A549 (cell line): Measurements from ENCODE around the gene ZSWIM5. TPM values are rescaled to one million over a fixed set of nuclear protein-coding genes. Genes with fewer than 3 reads are reported as not detected.

Experiments
- ATAC-seq, 2 experiments: fragments of 200-7000 bp in 1 of 2; fragments of >200 bp in 1 of 2; cut with Nextera tagmentation in 1 of 2; cut with Tn5 transposase in 1 of 2; 3 replicates each; pipeline versions ENCODE4 v1.8.0 to v1.9.1; 2018 to 2020; ENCODE audit warnings: mild to moderate bottlenecking in 1 of 2, moderate library complexity in 1 of 2
- CTCF ChIA-PET: fragments of 300-600 bp; sonication (Branson Sonifier 250); formaldehyde crosslinking; extraction: SDS; loops from one replicate; lab custom pipeline; 2021; ENCODE audit warnings: antibody characterized with exemption, inconsistent platforms; lab: Yijun Ruan, JAX
- POLR2A ChIA-PET: fragments of 350-600 bp; formaldehyde crosslinking; extraction: SDS; loops from one replicate; lab custom pipeline; 2021; ENCODE audit warnings: antibody characterized with exemption, inconsistent platforms; lab: Yijun Ruan, JAX
- DNase-seq, 2 experiments: peaks; one replicate each; pipeline versions ENCODE4 v3.0.0 to v3.0.0-alpha.2; 2011 to 2016; ENCODE audit warnings: low read depth in 1 of 2, low spot score in 1 of 2
- FAIRE-seq: peaks from 2 replicates; lab custom pipeline; 2011; peaks lifted over from hg19 to GRCh38; lab: Jason Lieb, UNC
- H3K27ac ChIP-seq, 2 experiments: fragments of >200 bp; sonication (Bioruptor Twin); formaldehyde crosslinking; 3 replicates each; pipeline ENCODE4 v1.5.1; 2016 to 2017
- H3K4me1 ChIP-seq: fragments of >200 bp; sonication (Bioruptor Twin); formaldehyde crosslinking; 3 replicates; pipeline ENCODE4 v1.6.1; 2016
- H3K4me2 ChIP-seq: fragments of >200 bp; sonication (Bioruptor Twin); formaldehyde crosslinking; 3 replicates; pipeline ENCODE4 v1.6.1; 2016
- H3K4me3 ChIP-seq: fragments of >200 bp; sonication (Bioruptor Twin); formaldehyde crosslinking; 3 replicates; pipeline ENCODE4 v1.5.1; 2016
- H3K9me3 ChIP-seq: fragments of >200 bp; sonication (Bioruptor Twin); formaldehyde crosslinking; 3 replicates; pipeline ENCODE4 v1.6.1; 2016
- BHLHE40 ChIP-seq: IDR thresholded peaks from 2 replicates; pipeline ENCODE4 v1.6.1; 2012; ENCODE audit warnings: low read depth, low read length, inconsistent platforms
- CEBPB ChIP-seq, 2 experiments: fragments of >200 bp in 1 of 2; sonication (Bioruptor Twin) in 1 of 2; formaldehyde crosslinking in 1 of 2; IDR thresholded peaks; 2 replicates each; pipeline ENCODE4 v1.6.1; 2012 to 2016
- EP300 ChIP-seq, 2 experiments: fragments of >200 bp; sonication (Bioruptor Twin); formaldehyde crosslinking; IDR thresholded peaks; 2 replicates in 1 of 2; 3 replicates in 1 of 2; pipeline ENCODE4 v1.6.1; 2016 to 2017
- FOSB ChIP-seq: fragments of 250-450 bp; sonication (Bioruptor Pico); IDR thresholded peaks from 2 replicates; pipeline ENCODE4 v1.5.0; 2020; ENCODE audit warnings: mild to moderate bottlenecking, moderate library complexity
- FOXS1 ChIP-seq: fragments of 250-450 bp; sonication (Bioruptor Pico); IDR thresholded peaks from 2 replicates; pipeline ENCODE4 v1.5.0; 2020; ENCODE audit warnings: mild to moderate bottlenecking, moderate library complexity
- GATA3 ChIP-seq: IDR thresholded peaks from 2 replicates; pipeline ENCODE4 v1.6.1; 2012; ENCODE audit warnings: borderline replicate concordance
- HOXB5 ChIP-seq: fragments of 250-450 bp; sonication (Bioruptor Pico); IDR thresholded peaks from 2 replicates; pipeline ENCODE4 v1.5.0; 2020; ENCODE audit warnings: mild to moderate bottlenecking, moderate library complexity
- KDM5A ChIP-seq: fragments of 200-600 bp; sonication (generic); IDR thresholded peaks from 2 replicates; pipeline ENCODE4 v1.6.1; 2016; ENCODE audit warnings: antibody characterized with exemption, mild to moderate bottlenecking
- MAFK ChIP-seq: fragments of 450-650 bp; IDR thresholded peaks from 2 replicates; pipeline ENCODE4 v1.6.1; 2014; ENCODE audit not compliant: partially characterized antibody
- NPAS2 ChIP-seq: fragments of 250-450 bp; sonication (Bioruptor Pico); IDR thresholded peaks from 2 replicates; pipeline ENCODE4 v1.8.0; 2022; ENCODE audit warnings: mild to moderate bottlenecking, moderate library complexity, borderline replicate concordance
- NR3C1 ChIP-seq: fragments of >200 bp; sonication (Bioruptor Twin); formaldehyde crosslinking; IDR thresholded peaks from 3 replicates; pipeline ENCODE4 v1.6.1; 2017
- PHF8 ChIP-seq: fragments of 200-600 bp; sonication (generic); IDR thresholded peaks from 2 replicates; pipeline ENCODE4 v1.6.1; 2016; ENCODE audit warnings: low read depth, mild to moderate bottlenecking, antibody characterized with exemption, moderate library complexity, borderline replicate concordance
- POLR2AphosphoS2 ChIP-seq: conservative IDR thresholded peaks from 2 replicates; pipeline ENCODE4 v1.6.1; 2012; ENCODE audit warnings: low read length, improper control_type of control experiment, inconsistent platforms
- RAD21 ChIP-seq, 2 experiments: fragments of >200 bp in 1 of 2; sonication (Bioruptor Twin) in 1 of 2; formaldehyde crosslinking in 1 of 2; IDR thresholded peaks in 1 of 2; conservative IDR thresholded peaks in 1 of 2; 2 replicates in 1 of 2; 3 replicates in 1 of 2; pipeline ENCODE4 v1.6.1; 2012 to 2018; ENCODE audit warnings: inconsistent platforms in 1 of 2
- RARB ChIP-seq: fragments of 250-450 bp; sonication (Bioruptor Pico); IDR thresholded peaks from 2 replicates; pipeline ENCODE4 v1.8.0; 2021; ENCODE audit warnings: mild to moderate bottlenecking, moderate library complexity
- TFCP2L1 ChIP-seq: fragments of 250-450 bp; sonication (Bioruptor Pico); IDR thresholded peaks from 2 replicates; pipeline ENCODE4 v1.5.0; 2021; ENCODE audit warnings: mild to moderate bottlenecking
- TP53 ChIP-seq: fragments of 250-450 bp; sonication (Bioruptor Pico); IDR thresholded peaks from 2 replicates; pipeline ENCODE4 v1.5.0; 2021; ENCODE audit warnings: mild to moderate bottlenecking, moderate library complexity
- ZC3H11A ChIP-seq: fragments of 450-650 bp; IDR thresholded peaks from 2 replicates; pipeline ENCODE4 v1.6.1; 2014; ENCODE audit warnings: antibody characterized with exemption, mild to moderate bottlenecking
- WGBS: methylation state at CpG from one replicate; pipeline ENCODE4 v1.1.6; 2017; ENCODE audit errors: missing lambda C conversion rate; 5-methylcytosine and 5-hydroxymethylcytosine counted together
- polyA plus RNA-seq, 4 experiments: library from polyadenylated mRNA; depleted of rRNA in 3 of 4; stranded (reverse); fragments of >200 nt; fragmentation: RNase III in 1 of 4; extraction: RNeasy Plus Mini Kit Qiagen cat#74134 plus additional on column Dnase treatment in 1 of 4; gene quantifications; 2 replicates in 3 of 4; 3 replicates in 1 of 4; pipeline ENCODE4 v1.2.3, GENCODE V29; 2011 to 2017
- TF ChIP-seq, protein P1 (sequence below): fragments of >200 bp; sonication (Bioruptor Twin); formaldehyde crosslinking; IDR thresholded peaks from 3 replicates; pipeline ENCODE4 v1.6.1; 2016
- TF ChIP-seq, protein P2 (sequence below): IDR thresholded peaks from 2 replicates; pipeline ENCODE4 v1.6.1; 2012; ENCODE audit warnings: low read depth, borderline replicate concordance
- TF ChIP-seq, protein P3 (sequence below): IDR thresholded peaks from 2 replicates; pipeline ENCODE4 v1.6.1; 2012
- TF ChIP-seq, protein P4 (sequence below): fragments of >200 bp; sonication (Bioruptor Twin); formaldehyde crosslinking; IDR thresholded peaks from 3 replicates; pipeline ENCODE4 v1.5.1; 2016
- TF ChIP-seq, protein P5 (sequence below): fragments of 200-600 bp; sonication (generic); IDR thresholded peaks from 2 replicates; pipeline ENCODE4 v1.6.1; 2016; ENCODE audit warnings: antibody characterized with exemption, mild to moderate bottlenecking, moderate library complexity
- TF ChIP-seq, protein P6 (sequence below): fragments of >200 bp; sonication (Bioruptor Twin); formaldehyde crosslinking; IDR thresholded peaks from 2 replicates; pipeline ENCODE4 v1.6.1; 2016

The ZSWIM5 gene
- polyA plus RNA-seq, 2 of the 4 experiments (the other 2 are of a cell fraction), result 0.52 to 1.3 TPM

DNA sequence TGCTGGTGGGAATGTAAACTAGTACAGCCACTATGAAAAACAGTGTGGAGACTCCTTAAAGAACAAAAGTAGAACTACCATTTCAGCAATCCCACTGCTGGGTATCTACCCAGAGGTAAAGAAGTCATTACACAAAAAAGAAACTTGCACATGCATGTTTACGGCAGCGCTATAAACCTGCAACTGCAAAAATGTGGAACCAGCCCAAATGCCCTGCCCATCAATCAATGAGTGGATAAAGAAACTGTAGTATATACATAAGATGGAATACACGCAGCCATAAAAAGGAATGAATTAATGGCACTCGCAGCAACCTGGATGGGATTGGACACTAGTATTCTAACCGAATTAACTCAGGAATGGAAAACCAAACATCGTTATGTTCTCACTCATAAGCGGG lies 51.0 kb downstream of the ZSWIM5 start:
- H3K9me3 ChIP-seq, result no peaks in the 10 kb centered on the region
- ChIA-PET CTCF (no interaction called here), POLR2A (no interaction called here)
- H3K4me2 ChIP-seq, result no peak overlapping the region
- FAIRE-seq (no peak), ATAC-seq (no peak), DNase-seq (no peak)
- no peak overlapping the region for H3K4me3 ChIP-seq
- 76% methylated on average over 7 of the region's 7 CpGs for WGBS
- no peak overlapping the region for H3K27ac ChIP-seq
- H3K4me1 ChIP-seq, result no peaks in the 10 kb centered on the region
- TF ChIP-seq FOXS1 (CRISPR knock-in tag), result no peak

DNA sequence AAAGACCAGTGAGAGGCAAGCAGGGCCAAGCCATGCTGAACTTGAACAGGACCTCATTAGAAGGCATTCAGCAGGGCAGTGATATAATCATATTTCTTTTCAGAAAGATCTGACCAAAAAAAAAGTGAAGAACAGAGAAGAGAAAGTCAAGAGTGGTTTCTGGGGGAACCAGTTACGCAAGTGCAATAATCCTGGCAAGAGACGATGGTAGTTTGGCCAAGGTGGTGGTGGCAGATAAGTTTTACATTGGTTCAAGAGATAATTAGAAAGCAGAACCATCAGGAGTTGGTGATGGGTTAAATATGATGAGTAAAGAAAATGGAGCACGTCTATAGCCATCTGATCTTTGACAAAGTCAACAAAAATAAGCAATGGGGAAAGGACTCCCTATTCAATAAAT lies 54.3 kb downstream of the ZSWIM5 start:
- H3K27ac ChIP-seq, result no peak overlapping the region
- TF ChIP-seq CEBPB (IDR thresholded peaks at IDR 0.05) (no peak), MAFK (no peak), NPAS2 (CRISPR knock-in tag) (no peak), HOXB5 (no peak), GATA3 (no peak), EP300 (IDR thresholded peaks at IDR 0.05) (no peak), RAD21 (conservative IDR thresholded peaks at IDR 0.05 in 1 of 2, IDR thresholded peaks at IDR 0.05 in 1 of 2) (no peak), PHF8 (no peak), BHLHE40 (no peak)
- TF ChIP-seq, protein P1, sequence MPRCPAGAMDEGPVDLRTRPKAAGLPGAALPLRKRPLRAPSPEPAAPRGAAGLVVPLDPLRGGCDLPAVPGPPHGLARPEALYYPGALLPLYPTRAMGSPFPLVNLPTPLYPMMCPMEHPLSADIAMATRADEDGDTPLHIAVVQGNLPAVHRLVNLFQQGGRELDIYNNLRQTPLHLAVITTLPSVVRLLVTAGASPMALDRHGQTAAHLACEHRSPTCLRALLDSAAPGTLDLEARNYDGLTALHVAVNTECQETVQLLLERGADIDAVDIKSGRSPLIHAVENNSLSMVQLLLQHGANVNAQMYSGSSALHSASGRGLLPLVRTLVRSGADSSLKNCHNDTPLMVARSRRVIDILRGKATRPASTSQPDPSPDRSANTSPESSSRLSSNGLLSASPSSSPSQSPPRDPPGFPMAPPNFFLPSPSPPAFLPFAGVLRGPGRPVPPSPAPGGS, result no peak
- TF ChIP-seq, protein P2, sequence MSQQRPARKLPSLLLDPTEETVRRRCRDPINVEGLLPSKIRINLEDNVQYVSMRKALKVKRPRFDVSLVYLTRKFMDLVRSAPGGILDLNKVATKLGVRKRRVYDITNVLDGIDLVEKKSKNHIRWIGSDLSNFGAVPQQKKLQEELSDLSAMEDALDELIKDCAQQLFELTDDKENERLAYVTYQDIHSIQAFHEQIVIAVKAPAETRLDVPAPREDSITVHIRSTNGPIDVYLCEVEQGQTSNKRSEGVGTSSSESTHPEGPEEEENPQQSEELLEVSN, result no peak
- TF ChIP-seq, protein P3, sequence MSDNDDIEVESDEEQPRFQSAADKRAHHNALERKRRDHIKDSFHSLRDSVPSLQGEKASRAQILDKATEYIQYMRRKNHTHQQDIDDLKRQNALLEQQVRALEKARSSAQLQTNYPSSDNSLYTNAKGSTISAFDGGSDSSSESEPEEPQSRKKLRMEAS, result no peak
- TF ChIP-seq, protein P4, sequence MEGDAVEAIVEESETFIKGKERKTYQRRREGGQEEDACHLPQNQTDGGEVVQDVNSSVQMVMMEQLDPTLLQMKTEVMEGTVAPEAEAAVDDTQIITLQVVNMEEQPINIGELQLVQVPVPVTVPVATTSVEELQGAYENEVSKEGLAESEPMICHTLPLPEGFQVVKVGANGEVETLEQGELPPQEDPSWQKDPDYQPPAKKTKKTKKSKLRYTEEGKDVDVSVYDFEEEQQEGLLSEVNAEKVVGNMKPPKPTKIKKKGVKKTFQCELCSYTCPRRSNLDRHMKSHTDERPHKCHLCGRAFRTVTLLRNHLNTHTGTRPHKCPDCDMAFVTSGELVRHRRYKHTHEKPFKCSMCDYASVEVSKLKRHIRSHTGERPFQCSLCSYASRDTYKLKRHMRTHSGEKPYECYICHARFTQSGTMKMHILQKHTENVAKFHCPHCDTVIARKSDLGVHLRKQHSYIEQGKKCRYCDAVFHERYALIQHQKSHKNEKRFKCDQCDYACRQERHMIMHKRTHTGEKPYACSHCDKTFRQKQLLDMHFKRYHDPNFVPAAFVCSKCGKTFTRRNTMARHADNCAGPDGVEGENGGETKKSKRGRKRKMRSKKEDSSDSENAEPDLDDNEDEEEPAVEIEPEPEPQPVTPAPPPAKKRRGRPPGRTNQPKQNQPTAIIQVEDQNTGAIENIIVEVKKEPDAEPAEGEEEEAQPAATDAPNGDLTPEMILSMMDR, result no peak
- CTCF ChIA-PET, result interaction anchor here (0.7 kb wide), 1 partner anchor 145 kb away, joined by 3 read pairs; no protein-coding TSS in a partner anchor
- ATAC-seq (no peak), FAIRE-seq (no peak), DNase-seq (no peak)
- H3K9me3 ChIP-seq, result no peaks in the 10 kb centered on the region
- no peaks in the 10 kb centered on the region for H3K4me1 ChIP-seq
- H3K4me3 ChIP-seq, result no peak overlapping the region
- WGBS, result 66% methylated on average over 3 of the region's 3 CpGs
- POLR2A ChIA-PET, result no interaction called here
- no peak overlapping the region for H3K4me2 ChIP-seq

DNA sequence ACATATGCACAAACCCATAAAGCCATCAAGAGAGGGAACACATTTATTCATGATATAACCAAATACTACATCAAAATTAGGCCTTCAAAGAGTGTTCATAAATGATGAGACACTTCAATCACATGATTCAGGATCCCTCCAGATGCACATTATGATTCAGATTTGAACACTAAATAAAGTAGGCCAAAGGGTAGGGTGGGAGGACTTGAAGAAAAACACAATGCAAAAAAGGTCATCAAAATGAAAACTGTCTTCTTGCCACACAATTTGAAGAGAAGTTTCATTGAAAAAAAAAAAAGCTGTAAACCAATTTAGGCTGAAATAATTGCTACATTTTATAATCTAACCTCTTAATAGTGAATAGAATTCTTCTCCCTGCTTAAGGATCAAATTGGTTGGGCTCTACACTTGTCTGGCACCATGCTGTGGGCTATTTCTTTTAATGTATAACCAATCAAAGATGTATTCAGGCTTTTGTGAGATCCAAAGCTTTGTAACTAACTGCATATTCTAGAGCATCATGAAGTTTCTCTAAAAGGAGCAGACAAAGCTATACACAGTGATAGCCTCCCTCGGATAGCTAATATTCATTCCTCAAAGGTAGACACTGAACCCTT lies 58.1 kb downstream of the ZSWIM5 start:
- Histone ChIP-seq H3K4me1 (no peaks in the 10 kb centered on the region), H3K4me2 (no peak overlapping the region)
- CTCF ChIA-PET, result interaction anchor here (0.6 kb wide), 1 partner anchor 799 kb away, joined by 3 read pairs; no protein-coding TSS in a partner anchor
- no peak for FAIRE-seq
- ATAC-seq, result no peak
- TF ChIP-seq FOSB (CRISPR knock-in tag), result no peak
- TF ChIP-seq, protein P5, sequence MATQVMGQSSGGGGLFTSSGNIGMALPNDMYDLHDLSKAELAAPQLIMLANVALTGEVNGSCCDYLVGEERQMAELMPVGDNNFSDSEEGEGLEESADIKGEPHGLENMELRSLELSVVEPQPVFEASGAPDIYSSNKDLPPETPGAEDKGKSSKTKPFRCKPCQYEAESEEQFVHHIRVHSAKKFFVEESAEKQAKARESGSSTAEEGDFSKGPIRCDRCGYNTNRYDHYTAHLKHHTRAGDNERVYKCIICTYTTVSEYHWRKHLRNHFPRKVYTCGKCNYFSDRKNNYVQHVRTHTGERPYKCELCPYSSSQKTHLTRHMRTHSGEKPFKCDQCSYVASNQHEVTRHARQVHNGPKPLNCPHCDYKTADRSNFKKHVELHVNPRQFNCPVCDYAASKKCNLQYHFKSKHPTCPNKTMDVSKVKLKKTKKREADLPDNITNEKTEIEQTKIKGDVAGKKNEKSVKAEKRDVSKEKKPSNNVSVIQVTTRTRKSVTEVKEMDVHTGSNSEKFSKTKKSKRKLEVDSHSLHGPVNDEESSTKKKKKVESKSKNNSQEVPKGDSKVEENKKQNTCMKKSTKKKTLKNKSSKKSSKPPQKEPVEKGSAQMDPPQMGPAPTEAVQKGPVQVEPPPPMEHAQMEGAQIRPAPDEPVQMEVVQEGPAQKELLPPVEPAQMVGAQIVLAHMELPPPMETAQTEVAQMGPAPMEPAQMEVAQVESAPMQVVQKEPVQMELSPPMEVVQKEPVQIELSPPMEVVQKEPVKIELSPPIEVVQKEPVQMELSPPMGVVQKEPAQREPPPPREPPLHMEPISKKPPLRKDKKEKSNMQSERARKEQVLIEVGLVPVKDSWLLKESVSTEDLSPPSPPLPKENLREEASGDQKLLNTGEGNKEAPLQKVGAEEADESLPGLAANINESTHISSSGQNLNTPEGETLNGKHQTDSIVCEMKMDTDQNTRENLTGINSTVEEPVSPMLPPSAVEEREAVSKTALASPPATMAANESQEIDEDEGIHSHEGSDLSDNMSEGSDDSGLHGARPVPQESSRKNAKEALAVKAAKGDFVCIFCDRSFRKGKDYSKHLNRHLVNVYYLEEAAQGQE, result no peak
- TF ChIP-seq RARB (CRISPR knock-in tag), result no peak
- no peak for TF ChIP-seq FOXS1 (CRISPR knock-in tag)
- TF ChIP-seq POLR2AphosphoS2, result no peak
- TF ChIP-seq, protein P6, sequence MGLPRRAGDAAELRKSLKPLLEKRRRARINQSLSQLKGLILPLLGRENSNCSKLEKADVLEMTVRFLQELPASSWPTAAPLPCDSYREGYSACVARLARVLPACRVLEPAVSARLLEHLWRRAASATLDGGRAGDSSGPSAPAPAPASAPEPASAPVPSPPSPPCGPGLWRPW, result no peak
- TF ChIP-seq CEBPB (IDR thresholded peaks at IDR 0.05), result no peak
- TF ChIP-seq TP53 (CRISPR knock-in tag), result no peak
- TF ChIP-seq, protein P2, result no peak
- TF ChIP-seq TFCP2L1 (CRISPR knock-in tag), result no peak
- no peak for TF ChIP-seq NR3C1
- TF ChIP-seq ZC3H11A, result no peak
- no peak for TF ChIP-seq KDM5A
- TF ChIP-seq, all 56 proteins: peak for 0
- no peaks in the 10 kb centered on the region for H3K9me3 ChIP-seq
- no peak overlapping the region for H3K4me3 ChIP-seq
- no peak overlapping the region for H3K27ac ChIP-seq
- POLR2A ChIA-PET, result no interaction called here
- WGBS, result 83% methylated on average over 1 of the region's 1 CpG
- DNase-seq, result no peak
